Suppressor macrophage treated with lipopolysaccharide for 1 hour (primary cell): ENCODE results near the gene CENPU.
A peak's percentile ranks its signal among the peaks of the same experiment; 100 is the strongest.
"Not testable (repeated sequence)": the region's sequence is repeated elsewhere in the genome, so short reads cannot be mapped to it uniquely, and the experiment has no call there.

Source experiments
- DNase-seq, 3 donors: peaks; one replicate each; pipeline ENCODE4 v3.0.0-alpha.2; 2020 to 2022

Gene CENPU

GRCh38 chr4:184662236-184662635 is 71.7 kb downstream of the CENPU start:
- DNase-seq, result peak in 2 of 3 donors; percentile 32 to 34

GRCh38 chr4:184660978-184661377 is 72.9 kb downstream of the CENPU start:
- DNase-seq, result no peak

DNA sequence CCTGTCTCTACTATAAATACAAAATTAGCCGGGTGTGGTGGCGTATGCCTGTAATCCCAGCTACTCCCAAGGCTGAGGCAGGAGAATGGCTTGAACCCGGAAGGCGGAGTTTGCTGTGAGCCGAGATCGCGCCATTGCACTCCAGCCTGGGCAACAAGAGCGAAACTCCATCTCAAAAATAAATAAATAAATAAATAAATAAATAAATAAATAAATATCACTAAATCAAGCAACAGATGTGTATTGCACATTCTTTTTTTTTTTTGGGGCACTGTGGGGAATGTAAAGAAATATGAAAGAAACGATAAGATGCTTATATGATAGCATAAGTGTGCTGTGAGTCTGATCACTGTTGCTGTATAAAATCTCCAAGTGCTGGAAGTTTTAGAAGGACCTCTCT is 76.1 kb downstream of the CENPU start:
- not testable (repeated sequence) for DNase-seq

- no peak for DNase-seq
These were observed 76.8 kb downstream of the CENPU start for GRCh38 chr4:184657144-184657543.

DNA sequence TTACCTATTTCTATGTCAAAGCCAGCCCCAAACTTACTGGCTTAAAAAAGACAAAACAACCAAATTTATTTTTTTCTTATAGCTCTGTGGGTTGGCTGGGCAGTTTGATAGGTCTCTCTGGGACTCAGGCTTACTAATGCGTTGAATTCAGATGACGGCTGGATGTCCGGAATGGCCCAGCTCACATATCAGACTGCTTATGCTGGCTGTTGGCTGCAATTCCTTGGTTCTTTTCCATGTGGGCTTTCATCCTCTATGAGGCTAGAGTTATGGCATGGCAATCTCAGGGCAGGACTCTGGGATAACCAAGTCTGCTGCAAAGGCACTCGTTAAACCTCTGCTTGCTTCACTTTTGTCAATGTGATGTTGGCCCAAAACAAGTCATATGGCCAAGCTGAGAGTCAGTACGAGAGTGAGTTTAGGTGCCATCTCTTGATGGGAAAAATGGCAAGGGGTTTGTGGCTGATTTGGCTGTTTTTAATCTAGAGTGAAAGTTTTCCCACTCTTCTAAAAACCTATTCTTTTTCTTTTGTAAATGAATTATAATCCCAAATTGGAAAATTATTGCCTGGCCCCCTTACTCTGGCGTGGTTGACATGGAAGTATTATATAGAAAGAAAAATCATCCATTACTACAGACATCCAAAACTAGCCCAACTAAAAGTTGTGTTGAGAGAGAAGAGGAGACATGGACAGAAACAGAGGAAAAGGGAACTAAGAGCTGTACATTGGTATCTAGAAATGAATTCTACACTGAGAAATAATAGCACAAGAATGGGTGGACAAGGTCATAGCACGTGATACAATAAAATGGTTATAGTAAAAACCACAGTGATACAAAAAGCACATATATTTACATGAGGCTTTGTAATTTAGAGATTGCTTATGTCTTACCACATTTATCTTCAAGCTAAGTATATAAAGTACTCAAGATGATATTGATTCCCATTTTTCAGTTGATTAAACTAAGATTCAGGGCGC is 77.7 kb downstream of the CENPU start:
- DNase-seq, result no peak

DNA sequence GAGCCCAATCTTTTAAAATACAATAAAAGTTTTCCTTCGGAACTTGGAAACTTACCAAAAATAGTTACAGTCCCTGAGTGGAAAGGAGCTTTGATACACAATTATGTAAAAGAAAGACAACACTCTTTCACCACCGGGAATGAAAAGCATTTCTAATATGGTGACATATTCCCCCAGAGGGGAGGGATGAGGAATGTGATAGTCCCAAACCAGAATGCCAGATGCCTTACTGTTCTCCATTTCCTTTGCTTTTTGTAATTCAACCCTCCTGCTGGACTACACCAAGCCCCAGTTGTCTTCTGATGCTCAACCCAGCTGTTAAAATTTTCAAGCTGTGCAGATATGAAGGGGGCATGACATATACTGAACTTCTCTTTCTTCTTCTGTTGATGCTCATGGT is 80.2 kb downstream of the CENPU start:
- no peak for DNase-seq

DNA sequence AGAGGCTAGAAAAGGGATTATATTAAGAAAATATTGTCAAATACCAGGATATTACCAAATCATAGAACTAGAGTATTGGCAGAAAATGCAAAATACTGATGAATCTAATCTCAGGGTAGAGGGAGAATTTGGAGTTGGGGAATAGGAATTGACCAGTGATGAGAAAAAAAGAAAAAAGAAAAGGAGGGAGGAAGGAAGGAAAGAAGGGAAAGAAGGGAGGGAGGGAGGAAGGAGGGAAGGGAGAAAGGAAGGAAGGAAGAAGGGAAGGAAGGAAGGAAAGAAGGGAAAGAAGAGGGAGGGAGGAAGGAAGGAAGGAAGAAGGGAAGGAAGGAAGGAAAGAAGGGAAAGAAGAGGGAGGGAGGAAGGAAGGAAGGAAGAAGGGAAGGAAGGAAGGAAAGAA is 81.2 kb downstream of the CENPU start:
- not testable (repeated sequence) for DNase-seq

DNA sequence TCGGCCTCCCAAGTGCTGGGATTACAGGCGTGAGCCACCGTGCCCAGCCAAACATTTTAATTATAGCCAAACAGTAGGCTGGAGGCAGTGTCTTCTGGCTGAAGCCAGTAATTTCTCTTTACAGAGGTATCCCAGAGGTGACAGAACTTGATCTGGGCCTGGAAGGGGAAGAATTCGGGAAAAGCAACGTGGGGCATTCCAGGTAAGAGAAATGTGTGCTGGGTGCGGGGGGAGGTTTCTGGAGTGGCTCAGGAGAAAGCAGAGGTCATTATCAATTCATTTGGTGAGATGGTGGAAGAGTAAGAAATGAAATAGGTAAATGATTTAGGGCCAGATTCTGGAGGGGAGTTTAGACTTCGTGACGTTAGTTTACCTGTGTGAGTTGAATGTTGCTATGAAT is 82.0 kb downstream of the CENPU start:
- DNase-seq, result no peak

DNA sequence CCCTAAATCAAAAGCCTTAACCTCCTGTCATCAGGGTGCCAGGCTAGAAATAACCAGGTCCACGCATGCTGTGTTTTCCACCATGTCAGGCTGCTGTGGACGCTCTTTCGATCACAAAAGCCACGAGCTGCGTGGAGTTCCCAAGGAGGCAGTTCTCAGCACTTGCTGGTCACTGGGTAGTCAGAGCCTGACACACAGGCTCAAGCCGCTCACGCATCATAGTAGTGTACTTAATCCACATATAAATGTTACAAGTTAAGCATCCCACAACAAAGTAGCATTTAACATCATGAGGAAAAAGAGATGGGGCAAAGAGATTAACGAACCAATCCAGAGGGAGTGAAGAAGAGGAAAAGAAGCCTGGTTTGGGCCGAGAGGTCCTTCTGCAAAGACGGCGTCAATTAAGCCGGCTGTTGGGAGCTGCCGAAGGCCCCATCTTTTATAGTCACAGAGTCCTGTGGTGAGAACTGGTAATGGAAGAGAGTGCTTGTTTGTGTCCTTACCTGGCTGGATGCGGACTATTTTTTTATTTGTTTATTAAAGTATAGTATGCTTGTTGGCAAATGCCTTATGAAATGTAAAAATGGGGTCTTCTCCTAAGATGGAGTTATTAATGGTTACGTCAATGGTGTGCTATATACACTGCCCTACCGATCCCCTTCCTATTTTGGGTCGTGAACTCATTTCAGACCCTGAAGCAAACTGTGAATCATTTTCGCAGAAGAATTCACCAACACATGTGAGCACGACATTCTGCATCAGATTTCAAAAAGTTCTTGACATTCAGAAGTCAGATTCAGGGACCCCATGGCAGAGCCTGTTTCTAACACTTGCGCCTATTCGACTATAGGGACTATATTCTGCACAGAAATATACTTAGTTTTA is 83.7 kb downstream of the CENPU start:
- DNase-seq, result peak; percentile 80 to 89 (median 87)

DNA sequence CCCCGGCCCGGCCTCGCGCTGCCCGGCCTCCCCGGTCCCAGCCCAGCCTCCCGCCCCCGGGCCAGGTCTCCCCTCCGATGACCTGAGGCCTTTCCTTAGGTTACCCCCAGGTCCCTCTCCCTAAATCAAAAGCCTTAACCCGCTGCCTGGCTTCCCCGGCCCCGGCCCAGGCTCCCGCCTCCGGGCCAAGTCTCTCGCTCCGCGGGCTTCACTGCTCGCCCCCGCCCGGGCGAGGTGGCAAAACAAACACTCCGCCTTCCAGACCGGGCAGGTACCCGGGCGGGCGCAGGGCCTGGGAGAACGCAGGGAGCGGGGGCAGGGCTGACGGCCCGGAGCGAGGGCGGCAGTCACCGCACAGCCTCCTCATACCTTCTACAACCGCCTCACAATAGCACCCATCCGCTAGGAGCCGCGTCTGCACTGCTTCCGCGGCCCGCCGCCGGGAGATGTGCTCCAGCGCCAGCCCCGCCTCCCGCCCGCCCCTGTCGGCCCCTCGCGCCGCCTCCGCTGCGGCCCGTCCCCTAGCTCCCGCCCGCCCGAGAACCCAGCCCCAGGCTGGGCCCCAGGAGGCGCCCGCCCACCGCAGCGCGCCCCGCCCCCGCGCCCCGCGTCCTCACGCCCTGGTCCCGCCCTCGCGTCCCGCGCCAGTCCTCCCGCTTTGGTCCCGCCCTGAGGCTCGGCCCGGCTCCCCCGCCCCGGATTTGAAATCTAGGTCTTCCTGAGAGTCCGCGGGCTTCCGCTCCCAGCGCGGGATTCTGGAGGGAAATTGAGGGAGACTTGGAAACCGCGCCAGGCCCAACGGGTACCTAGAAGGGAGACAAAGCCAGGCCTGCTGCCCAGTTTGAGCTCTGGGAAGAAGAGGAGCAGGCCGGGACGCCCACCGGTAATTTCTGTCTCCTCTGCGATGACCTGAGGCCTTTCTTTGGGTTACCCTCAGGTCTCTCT is 84.6 kb downstream of the CENPU start, which contains the start of the genes CASP3 and PRIMPOL:
TSS of gene CASP3 (minus strand) at position 422 of the 945 bp plus-strand sequence. CDS start 10,994 bp downstream, outside the sequence.
TSS of gene PRIMPOL (plus strand) at position 713 of the 945 bp plus-strand sequence. CDS start 7,403 bp downstream, outside the sequence.
- peak; percentile 93 to 98 (median 97) for DNase-seq

DNA sequence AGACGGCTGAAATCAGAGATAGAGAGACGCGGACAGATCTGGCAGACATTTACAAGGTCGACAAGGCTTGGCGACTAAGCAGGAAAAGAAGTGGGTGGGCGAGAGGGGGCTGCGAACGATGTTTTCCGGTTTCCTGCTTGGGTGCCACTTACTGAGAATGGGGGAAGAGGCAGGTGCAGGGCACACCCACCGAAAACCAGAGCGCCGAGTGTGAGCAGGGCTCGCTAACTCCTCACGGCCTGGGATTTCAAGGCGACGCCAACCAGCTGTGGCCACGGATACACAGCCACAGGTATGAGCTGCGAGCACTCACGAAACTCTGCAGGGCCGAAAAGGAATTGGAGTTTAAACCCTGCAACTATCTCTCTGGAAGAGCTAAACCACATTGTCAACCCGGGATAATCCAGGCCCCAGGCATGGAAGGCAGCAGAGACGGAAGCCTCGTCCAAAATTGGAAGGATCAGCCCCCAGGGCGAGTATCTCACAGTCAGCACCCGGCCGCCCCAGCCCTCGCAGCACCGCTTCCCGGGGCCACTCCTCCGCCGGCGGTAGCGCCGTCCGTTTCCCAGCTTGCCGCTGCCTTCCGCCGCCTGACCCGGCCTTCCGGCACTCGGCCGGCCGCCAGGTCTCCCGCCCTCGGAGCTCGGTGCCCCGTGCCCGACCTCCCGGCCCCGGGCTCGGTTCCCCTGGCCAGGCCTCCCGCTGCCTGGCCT is 85.4 kb downstream of the CENPU start:
- peak; percentile 64 to 77 (median 65) for DNase-seq

GRCh38 chr4:184648054-184648312 is 85.9 kb downstream of the CENPU start:
- no peak for DNase-seq

- no peak for DNase-seq
These were observed 86.4 kb downstream of the CENPU start for GRCh38 chr4:184647266-184648053.

- DNase-seq, result no peak
These were observed 87.8 kb downstream of the CENPU start for GRCh38 chr4:184645904-184646610.

DNA sequence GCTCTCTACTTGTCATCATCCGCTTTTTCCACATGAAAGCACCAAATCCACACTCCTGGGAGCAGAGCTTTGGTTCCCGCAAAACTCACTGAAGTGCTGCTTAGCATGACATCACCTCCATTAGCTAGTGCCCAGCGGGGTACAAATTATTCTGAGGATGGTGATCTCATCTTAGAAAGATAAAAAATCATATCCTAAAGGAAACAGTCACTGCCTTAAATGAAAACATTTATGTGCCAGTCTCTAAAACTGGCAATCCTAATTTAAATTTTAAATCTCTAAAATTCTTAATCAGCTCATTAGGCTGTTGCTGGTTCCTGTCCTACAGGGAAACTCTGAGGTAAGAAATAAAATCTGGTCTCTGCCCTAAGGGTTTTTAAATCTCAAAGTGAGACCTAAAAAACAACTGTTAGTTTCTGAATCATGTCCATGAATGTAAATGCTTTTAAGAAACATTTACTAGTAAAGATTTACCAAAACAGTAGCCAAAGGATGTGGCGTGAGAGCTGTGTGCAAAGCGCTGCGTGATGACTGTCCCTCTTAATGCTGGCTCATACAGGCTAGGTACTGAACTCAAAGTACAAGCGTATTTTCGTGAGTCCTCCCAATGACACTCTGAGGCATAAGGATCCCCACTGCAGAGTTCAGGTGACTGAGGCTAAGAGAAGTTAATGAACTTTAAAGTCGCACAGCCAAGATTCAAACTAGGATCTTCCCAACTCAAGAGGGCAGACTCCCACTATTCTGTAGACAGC is 89.2 kb downstream of the CENPU start:
- DNase-seq, result no peak
